Epithelial cell of esophagus (primary cell): ENCODE results near the gene POLR1C.
A peak's percentile ranks its signal among the peaks of the same experiment; 100 is the strongest.

Experiments used
- DNase-seq: peaks from one replicate; pipeline ENCODE4 v3.0.0; 2010; ENCODE audit warnings: low read depth
- H3K4me3 ChIP-seq: 2 replicates; pipeline ENCODE4 v1.5.1; 2011; ENCODE audit warnings: mild to moderate bottlenecking, low read length, control low read depth
- TF ChIP-seq, protein P1 (sequence below): IDR thresholded peaks from 2 replicates; pipeline ENCODE4 v1.5.1; 2011; ENCODE audit warnings: low read depth, mild to moderate bottlenecking, low read length, control low read depth, inconsistent platforms; ENCODE audit not compliant: insufficient read depth; ENCODE audit errors: missing control alignments

The POLR1C gene

DNA sequence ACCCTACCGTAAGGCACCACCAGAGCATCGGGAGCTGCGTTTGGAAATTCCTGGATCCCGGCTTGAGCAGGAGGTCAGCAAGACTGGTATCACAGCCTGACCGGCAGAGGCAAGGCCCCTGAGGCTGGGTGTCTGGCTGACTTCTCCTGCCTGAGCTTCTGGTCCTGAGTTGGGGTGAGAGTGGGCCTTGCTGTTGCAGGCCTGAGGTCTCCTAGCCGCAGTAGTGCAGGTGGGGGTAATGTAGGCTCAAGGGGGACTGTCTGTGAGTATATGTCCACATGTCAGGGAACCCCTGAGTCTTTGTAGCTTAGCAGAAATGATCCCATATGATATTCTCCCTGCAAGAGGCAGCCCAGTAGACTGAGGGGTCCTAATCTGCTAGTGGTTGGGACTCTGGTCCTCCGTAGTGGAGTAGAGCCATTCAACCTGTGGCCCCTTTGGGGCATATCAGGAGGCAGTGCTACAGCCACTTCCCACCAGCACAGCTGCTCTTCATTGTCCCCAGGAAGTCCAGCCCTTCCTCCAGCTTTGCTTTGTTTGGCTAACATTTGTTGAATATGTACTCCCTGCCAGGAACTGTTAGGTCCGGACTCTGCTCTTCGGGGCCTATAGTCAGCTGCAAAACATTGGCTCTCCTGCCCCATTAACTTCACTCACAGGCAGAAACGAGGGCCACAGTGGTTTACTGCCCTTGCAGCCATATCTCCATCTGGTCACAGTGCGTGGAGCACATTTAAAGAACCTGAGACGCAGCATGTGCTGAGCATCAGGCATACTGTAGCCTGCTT, 17.7 kb upstream of the POLR1C start:
- DNase-seq: no peak
- TF ChIP-seq, protein P1, sequence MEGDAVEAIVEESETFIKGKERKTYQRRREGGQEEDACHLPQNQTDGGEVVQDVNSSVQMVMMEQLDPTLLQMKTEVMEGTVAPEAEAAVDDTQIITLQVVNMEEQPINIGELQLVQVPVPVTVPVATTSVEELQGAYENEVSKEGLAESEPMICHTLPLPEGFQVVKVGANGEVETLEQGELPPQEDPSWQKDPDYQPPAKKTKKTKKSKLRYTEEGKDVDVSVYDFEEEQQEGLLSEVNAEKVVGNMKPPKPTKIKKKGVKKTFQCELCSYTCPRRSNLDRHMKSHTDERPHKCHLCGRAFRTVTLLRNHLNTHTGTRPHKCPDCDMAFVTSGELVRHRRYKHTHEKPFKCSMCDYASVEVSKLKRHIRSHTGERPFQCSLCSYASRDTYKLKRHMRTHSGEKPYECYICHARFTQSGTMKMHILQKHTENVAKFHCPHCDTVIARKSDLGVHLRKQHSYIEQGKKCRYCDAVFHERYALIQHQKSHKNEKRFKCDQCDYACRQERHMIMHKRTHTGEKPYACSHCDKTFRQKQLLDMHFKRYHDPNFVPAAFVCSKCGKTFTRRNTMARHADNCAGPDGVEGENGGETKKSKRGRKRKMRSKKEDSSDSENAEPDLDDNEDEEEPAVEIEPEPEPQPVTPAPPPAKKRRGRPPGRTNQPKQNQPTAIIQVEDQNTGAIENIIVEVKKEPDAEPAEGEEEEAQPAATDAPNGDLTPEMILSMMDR: no peak
- no peak overlapping the region for H3K4me3 ChIP-seq

DNA sequence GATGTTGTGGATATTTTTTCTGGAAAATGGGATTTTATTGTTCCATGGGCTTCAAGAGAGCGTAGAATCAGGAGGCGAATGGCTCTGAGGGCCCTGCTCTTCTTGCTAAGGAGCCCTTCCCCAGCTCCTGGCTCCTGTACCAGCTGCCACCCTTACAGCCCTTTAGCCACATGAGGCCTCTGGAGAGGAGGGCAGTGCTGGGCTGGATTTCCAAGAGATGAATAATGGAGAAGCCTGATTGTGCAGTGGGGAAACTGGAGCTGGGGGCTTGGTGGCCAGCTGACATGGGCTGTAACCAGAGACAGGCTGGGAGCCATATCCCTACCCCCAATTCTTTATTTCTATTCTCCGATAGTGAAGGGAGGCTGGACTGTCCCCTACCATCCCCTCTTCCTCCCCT, 16.0 kb upstream of the POLR1C start:
- no peak for DNase-seq
- no peak overlapping the region for H3K4me3 ChIP-seq
- TF ChIP-seq, protein P1: no peak

GRCh38 chr6:43502666-43503065, 14.2 kb upstream of the POLR1C start:
- H3K4me3 ChIP-seq: no peak overlapping the region
- TF ChIP-seq, protein P1: no peak
- no peak for DNase-seq

DNA sequence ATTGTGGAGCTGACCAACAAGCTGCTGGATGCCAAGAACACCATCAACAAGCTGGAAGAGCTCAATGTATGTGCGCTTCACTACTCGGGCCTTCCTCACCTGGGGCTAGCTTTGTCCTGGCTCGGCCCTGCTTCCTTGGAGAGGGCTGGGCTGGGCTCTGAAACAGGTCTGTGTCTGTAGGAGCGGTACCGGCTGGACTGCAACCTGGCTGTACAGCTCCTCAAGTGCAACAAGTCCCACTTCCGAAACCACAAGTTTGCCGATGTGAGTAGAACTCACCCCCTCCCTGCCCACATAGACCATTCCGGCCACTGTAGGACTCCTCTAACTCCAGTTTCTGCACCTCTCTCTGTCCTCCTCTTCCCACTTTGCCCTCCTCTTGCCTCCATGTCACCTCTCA, 13.4 kb upstream of the POLR1C start:
- DNase-seq: no peak
- TF ChIP-seq, protein P1: no peak
- H3K4me3 ChIP-seq: no peak overlapping the region

- H3K4me3 ChIP-seq: no peak overlapping the region
- DNase-seq: no peak
- TF ChIP-seq, protein P1: no peak
Observed at GRCh38 chr6:43504756-43505593, 11.9 kb upstream of the POLR1C start.

DNA sequence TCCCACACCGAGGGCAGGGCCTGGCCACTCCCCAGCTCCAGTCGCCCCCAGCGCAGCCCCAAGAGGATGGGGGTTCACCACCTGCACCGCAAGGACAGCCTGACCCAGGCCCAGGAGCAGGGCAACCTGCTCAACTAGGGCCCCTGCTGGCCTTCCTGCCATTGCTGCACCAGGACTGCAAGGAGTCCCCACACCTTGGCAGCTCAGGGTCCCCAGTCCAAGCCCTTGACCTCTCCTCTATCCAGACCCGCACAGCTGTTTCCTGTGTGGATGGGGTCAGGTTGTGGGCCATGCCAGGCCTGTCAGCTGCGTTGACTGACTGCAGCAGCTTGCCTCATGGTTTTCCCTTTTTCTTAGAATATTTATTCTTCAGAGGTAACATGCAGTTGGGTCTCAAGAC, 11.2 kb upstream of the POLR1C start:
- TF ChIP-seq, protein P1: peak; percentile 4
- H3K4me3 ChIP-seq: no peak overlapping the region
- DNase-seq: no peak
